SW480 (cell line): ENCODE measurements around the gene RPE.

ENCODE experiments used
- DNase-seq: peaks from one replicate; pipeline ENCODE4 v3.0.0-alpha.2; 2016; ENCODE audit warnings: low spot score

Gene RPE

GRCh38 chr2:210002158-210003157 lies at the start of gene RPE:
Gene RPE (plus strand): TSS chr2:210002638. CDS start chr2:210002662, 24 bp downstream.
- peak; percentile 92 for DNase-seq

- DNase-seq: no peak
These were observed 46.2 kb upstream of the RPE start for GRCh38 chr2:209956271-209956670.

GRCh38 chr2:209958016-209958415 lies 44.4 kb upstream of the RPE start:
- no peak for DNase-seq

- DNase-seq: no peak
These were observed 42.4 kb upstream of the RPE start for GRCh38 chr2:209960045-209960444.

- DNase-seq: peak; percentile 59
These were observed 41.5 kb upstream of the RPE start for GRCh38 chr2:209960676-209961630.

GRCh38 chr2:209965723-209966122 lies 36.7 kb upstream of the RPE start:
- no peak for DNase-seq

- no peak for DNase-seq
These were observed 32.7 kb upstream of the RPE start for GRCh38 chr2:209969692-209970091.

GRCh38 chr2:209970271-209970670 lies 32.2 kb upstream of the RPE start:
- no peak for DNase-seq

- no peak for DNase-seq
These were observed 31.7 kb upstream of the RPE start for GRCh38 chr2:209970711-209971110.

GRCh38 chr2:209973328-209973727 lies 29.1 kb upstream of the RPE start:
- no peak for DNase-seq

- DNase-seq: no peak
These were observed 27.9 kb upstream of the RPE start for GRCh38 chr2:209974576-209974975.

- DNase-seq: no peak
These were observed 25.6 kb upstream of the RPE start for GRCh38 chr2:209976698-209977385.

- DNase-seq: peak; percentile 56
These were observed 24.8 kb upstream of the RPE start for GRCh38 chr2:209977386-209978239.

GRCh38 chr2:209984291-209984690 lies 18.1 kb upstream of the RPE start:
- DNase-seq: no peak

GRCh38 chr2:209985874-209986273 lies 16.6 kb upstream of the RPE start:
- no peak for DNase-seq

- no peak for DNase-seq
These were observed 16.0 kb upstream of the RPE start for GRCh38 chr2:209986415-209986814.

- no peak for DNase-seq
These were observed 14.4 kb upstream of the RPE start for GRCh38 chr2:209988010-209988409.

GRCh38 chr2:209990838-209991237 lies 11.6 kb upstream of the RPE start:
- DNase-seq: no peak

- no peak for DNase-seq
These were observed 8.5 kb upstream of the RPE start for GRCh38 chr2:209993968-209994367.

- no peak for DNase-seq
These were observed 3.8 kb upstream of the RPE start for GRCh38 chr2:209998596-209998995.
